HCT116 (cell line): Measurements from ENCODE around the gene MED27.

Experiments used
- ATF3 ChIP-seq: IDR thresholded peaks from 2 replicates; pipeline ENCODE4 v1.6.1; 2012
- EZH2 ChIP-seq: fragments of 200-600 bp; sonication (generic); IDR thresholded peaks from 2 replicates; pipeline ENCODE4 v1.6.1; 2017; ENCODE audit warnings: antibody characterized with exemption, mixed run types
- EZH2phosphoT487 ChIP-seq: fragments of 200-600 bp; IDR thresholded peaks from 2 replicates; pipeline ENCODE4 v1.6.1; 2018; ENCODE audit warnings: antibody characterized with exemption, borderline replicate concordance
- POLR2A ChIP-seq: IDR thresholded peaks from 2 replicates; pipeline ENCODE4 v1.7.0; 2011; ENCODE audit warnings: borderline replicate concordance; ENCODE audit not compliant: insufficient read depth, insufficient read length; ENCODE audit errors: extremely low read depth
- POLR2AphosphoS5 ChIP-seq: IDR thresholded peaks from 2 replicates; pipeline ENCODE4 v1.6.1; 2011; ENCODE audit warnings: mild to moderate bottlenecking, low read depth, low read length, moderate library complexity
- RAD21 ChIP-seq: IDR thresholded peaks from 2 replicates; pipeline ENCODE4 v1.6.1; 2012; ENCODE audit warnings: low read depth, mild to moderate bottlenecking
- REST ChIP-seq: IDR thresholded peaks from 2 replicates; pipeline ENCODE4 v1.6.1; 2012; ENCODE audit warnings: low read depth
- YY1 ChIP-seq: IDR thresholded peaks from 2 replicates; pipeline ENCODE4 v1.6.1; 2011; ENCODE audit warnings: low read length, low read depth, moderate library complexity, mild to moderate bottlenecking; ENCODE audit not compliant: insufficient replicate concordance; ENCODE audit errors: extremely low read depth
- ZBTB33 ChIP-seq: IDR thresholded peaks from 2 replicates; pipeline ENCODE4 v1.6.1; 2011; ENCODE audit warnings: mild to moderate bottlenecking, low read length, moderate library complexity; ENCODE audit not compliant: insufficient replicate concordance; ENCODE audit errors: extremely low read depth
- TF ChIP-seq, protein P1 (sequence below), 3 experiments: fragments of 200-600 bp in 1 of 3; sonication (generic) in 1 of 3; IDR thresholded peaks in 2 of 3; conservative IDR thresholded peaks in 1 of 3; 2 replicates each; pipeline ENCODE4 v1.5.1; 2012 to 2017; ENCODE audit warnings: low read depth in 2 of 3, low read length in 2 of 3, antibody characterized with exemption in 1 of 3, borderline replicate concordance in 1 of 3, control low read depth in 1 of 3, mild to moderate bottlenecking in 1 of 3, mixed read lengths in 1 of 3, mixed run types in 1 of 3, moderate library complexity in 1 of 3; ENCODE audit not compliant: insufficient read depth in 1 of 3

DNA sequence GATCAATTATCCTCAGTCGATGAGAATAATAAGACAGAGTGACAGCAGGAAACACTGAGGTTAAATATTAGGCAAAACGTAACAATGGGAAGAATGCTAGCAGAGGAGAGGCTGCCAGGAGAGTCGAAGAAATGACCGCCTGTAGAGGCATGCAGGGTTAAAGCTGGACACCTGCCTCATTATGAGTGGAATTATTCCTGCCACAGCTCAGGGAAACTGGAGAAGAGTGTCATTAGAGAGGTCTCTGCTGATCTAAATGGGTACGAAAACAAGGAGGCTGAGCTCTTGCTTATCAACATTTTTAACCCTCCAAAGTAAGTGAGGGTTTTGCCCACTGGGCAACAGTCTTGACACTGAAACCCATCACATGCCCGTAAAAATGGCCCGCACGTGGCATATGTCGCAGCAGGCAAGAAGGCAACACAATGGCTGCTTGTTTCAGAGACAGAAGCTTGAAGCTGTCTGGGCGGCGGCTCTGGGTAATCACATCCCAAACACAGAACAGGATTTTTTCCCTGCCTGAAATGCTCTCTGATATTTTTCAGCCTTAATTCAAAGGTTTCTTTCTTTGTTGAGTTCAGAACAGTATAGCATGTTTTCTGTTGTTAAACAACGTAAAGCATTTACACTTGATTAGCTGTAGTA is 118.7 kb downstream of the MED27 start:
- TF ChIP-seq EZH2 (no peak), ZBTB33 (no peak), EZH2phosphoT487 (no peak), YY1 (no peak), ATF3 (no peak), POLR2A (no peak), RAD21 (no peak), REST (no peak), POLR2AphosphoS5 (no peak)
- TF ChIP-seq, protein P1, sequence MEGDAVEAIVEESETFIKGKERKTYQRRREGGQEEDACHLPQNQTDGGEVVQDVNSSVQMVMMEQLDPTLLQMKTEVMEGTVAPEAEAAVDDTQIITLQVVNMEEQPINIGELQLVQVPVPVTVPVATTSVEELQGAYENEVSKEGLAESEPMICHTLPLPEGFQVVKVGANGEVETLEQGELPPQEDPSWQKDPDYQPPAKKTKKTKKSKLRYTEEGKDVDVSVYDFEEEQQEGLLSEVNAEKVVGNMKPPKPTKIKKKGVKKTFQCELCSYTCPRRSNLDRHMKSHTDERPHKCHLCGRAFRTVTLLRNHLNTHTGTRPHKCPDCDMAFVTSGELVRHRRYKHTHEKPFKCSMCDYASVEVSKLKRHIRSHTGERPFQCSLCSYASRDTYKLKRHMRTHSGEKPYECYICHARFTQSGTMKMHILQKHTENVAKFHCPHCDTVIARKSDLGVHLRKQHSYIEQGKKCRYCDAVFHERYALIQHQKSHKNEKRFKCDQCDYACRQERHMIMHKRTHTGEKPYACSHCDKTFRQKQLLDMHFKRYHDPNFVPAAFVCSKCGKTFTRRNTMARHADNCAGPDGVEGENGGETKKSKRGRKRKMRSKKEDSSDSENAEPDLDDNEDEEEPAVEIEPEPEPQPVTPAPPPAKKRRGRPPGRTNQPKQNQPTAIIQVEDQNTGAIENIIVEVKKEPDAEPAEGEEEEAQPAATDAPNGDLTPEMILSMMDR (IDR thresholded peaks at IDR 0.05 in 2 of 3, conservative IDR thresholded peaks at IDR 0.05 in 1 of 3; ENCODE audit: borderline replicate concordance in 1 of 3, insufficient read depth in 1 of 3, low read depth in 2 of 3, low read length in 2 of 3) = no peak
